Coronary artery (tissue), 2 donors: ENCODE data around the gene WBP2.

Experiments used
- DNase-seq: peaks from one replicate; pipeline ENCODE4 v3.0.0-alpha.2; 2017; ENCODE audit warnings: low spot score
- H3K27ac ChIP-seq, 2 donors: fragments of 200-600 bp; sonication (generic); one replicate each; pipeline ENCODE4 v1.5.1; 2016 to 2019
- H3K4me3 ChIP-seq: fragments of 200-600 bp; sonication (generic); 2 replicates; pipeline ENCODE4 v1.5.1; 2016; ENCODE audit warnings: mild to moderate bottlenecking, moderate library complexity
- CTCF ChIP-seq: fragments of 200-600 bp; sonication (generic); IDR thresholded peaks from one replicate; pipeline ENCODE4 v1.5.1; 2019; ENCODE audit warnings: antibody characterized with exemption

The WBP2 gene

GRCh38 chr17:75848523-75849278, 6.4 kb downstream of the WBP2 start:
- peak overlapping the region in 1 of 2 donors; percentile 96 for H3K27ac ChIP-seq
- DNase-seq: no peak

GRCh38 chr17:75847614-75848522, 7.3 kb downstream of the WBP2 start:
- Histone ChIP-seq H3K4me3 (no peak overlapping the region), H3K27ac (peak overlapping the region in 1 of 2 donors; percentile 96)
- TF ChIP-seq CTCF: no peak
- no peak for DNase-seq

More at GRCh38 chr17:75848523-75849278, 6.4 kb downstream of the WBP2 start:
- H3K4me3 ChIP-seq: peak overlapping the region; percentile 3
- TF ChIP-seq CTCF: peak; percentile 55

DNA sequence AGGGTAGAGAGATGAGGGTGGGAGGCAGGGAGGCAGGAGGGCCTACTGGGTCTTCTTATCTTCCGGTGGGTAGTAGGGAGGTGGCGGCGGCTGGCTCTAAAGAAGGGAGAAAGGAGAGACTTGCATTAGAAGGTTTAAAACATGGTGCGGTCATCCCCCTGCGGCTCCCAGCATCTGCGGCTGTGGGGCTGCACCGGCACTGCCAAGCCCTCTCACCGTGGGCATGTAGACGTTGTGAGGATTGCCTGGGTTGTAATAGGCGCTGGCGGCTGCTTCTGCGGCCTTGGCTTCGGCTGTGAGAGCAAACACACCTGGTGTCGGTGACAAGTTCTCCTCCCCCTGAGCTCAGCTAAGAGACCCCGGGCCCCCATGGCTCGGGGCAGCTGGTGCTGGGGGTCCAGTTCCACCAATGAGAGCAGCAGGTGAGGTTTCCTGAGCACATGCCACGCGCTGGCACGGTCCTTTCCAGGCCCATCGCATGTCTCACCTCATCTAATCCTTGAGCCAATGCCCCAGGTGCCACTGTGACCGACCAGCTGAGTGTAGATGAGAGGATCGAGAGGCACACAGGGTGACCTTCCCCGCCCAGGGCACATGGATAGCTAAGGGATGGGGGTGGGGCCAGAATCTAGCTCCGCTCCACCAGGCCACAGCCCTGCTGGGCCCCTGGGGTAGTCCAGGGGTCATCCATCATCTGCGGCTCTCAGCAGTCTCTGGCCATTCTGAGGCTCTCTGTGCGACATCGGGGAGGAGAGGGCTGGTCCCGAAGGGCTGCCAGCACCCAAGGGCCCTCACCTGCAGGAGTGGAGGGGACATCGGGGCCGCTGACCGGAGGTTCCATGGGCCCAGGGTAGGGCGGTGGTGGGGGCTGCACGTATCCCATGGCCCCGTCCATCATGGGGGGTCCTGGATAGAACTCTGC, 8.2 kb downstream of the WBP2 start:
- DNase-seq: no peak

DNA sequence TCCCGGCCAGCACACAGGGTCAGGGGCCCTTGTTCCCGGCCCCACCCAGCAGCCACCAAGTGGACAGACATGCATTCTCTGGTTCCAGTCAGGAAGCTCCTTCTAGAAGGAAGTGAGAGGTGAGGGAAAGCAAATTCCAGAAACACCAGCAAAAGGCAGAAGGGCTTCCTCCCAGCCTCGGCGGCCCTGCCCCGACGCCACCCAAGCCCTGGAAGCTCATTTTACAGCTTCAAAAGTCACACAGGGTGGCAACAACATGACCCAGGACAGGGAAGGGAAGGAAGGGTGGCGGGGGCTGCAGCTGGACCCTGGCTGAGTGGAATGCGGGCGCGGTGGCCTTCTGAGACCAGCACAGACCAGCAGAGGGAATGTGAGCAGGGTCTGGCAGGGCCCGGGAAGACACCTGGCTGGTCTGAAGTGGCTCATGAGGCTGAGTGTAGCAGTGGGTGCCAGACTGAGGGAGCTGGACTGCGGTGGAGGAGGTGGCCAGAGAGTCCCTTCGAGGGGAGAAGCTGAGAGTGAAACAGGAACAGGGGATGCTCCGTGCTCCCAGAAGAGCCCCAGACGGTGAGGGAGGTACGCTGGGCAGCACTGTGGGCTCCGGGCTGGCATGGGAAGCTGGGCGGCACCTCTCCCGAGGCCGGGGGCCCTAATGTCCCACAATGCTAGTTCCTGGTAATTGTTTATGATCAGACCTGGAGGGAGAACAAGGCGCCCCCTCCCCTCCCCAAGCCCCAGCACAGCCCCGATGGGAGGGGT, 9.0 kb downstream of the WBP2 start:
- Histone ChIP-seq H3K4me3 (no peak overlapping the region), H3K27ac (peak overlapping the region; percentile 91 to 96)
- no peak for TF ChIP-seq CTCF
- DNase-seq: no peak

More for the DNA sequence above, 8.2 kb downstream of the WBP2 start:
- Histone ChIP-seq H3K4me3 (no peak overlapping the region), H3K27ac (peak overlapping the region in 1 of 2 donors; percentile 96)
- no peak for TF ChIP-seq CTCF

- peak; percentile 87 for TF ChIP-seq CTCF
- DNase-seq: peak; percentile 96
- peak overlapping the region; percentile 54 for H3K4me3 ChIP-seq
- peak overlapping the region; percentile 91 to 96 for H3K27ac ChIP-seq
These were observed 9.9 kb downstream of the WBP2 start for GRCh38 chr17:75845058-75845711.
